GM21360 (cell line): Measurements from ENCODE around the gene PACS1.

Experiments used
- ATAC-seq: cut with Tn5 transposase; IDR thresholded peaks from one replicate; pipeline ENCODE4 v1.9.1; 2021; ENCODE audit warnings: mild to moderate bottlenecking, moderate library complexity; ENCODE audit not compliant: unreplicated experiment

PACS1 gene

GRCh38 chr11:66218846-66219620 is 149.0 kb downstream of the PACS1 start:
- ATAC-seq = no peak

- ATAC-seq = no peak
Observed at GRCh38 chr11:66219846-66220565, 149.9 kb downstream of the PACS1 start.

DNA sequence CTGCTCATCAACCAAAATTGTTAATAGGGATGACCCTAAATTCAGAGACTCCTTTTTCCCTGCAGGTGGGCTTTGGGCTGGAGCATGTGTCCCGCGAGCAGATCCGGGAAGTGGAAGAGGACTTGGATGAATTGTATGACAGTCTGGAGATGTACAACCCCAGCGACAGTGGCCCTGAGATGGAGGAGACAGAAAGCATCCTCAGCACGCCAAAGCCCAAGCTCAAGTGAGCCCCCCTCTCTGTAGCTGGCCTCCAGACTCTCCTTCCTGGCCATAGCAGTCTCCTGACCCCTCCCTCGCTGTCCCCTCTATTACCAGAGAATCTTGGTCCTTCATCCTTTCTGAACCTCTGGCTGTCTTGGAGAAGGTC is 150.5 kb downstream of the PACS1 start:
- ATAC-seq = no peak

GRCh38 chr11:66221012-66221411 is 150.9 kb downstream of the PACS1 start:
- no peak for ATAC-seq

GRCh38 chr11:66221726-66222236 is 151.7 kb downstream of the PACS1 start:
- no peak for ATAC-seq

DNA sequence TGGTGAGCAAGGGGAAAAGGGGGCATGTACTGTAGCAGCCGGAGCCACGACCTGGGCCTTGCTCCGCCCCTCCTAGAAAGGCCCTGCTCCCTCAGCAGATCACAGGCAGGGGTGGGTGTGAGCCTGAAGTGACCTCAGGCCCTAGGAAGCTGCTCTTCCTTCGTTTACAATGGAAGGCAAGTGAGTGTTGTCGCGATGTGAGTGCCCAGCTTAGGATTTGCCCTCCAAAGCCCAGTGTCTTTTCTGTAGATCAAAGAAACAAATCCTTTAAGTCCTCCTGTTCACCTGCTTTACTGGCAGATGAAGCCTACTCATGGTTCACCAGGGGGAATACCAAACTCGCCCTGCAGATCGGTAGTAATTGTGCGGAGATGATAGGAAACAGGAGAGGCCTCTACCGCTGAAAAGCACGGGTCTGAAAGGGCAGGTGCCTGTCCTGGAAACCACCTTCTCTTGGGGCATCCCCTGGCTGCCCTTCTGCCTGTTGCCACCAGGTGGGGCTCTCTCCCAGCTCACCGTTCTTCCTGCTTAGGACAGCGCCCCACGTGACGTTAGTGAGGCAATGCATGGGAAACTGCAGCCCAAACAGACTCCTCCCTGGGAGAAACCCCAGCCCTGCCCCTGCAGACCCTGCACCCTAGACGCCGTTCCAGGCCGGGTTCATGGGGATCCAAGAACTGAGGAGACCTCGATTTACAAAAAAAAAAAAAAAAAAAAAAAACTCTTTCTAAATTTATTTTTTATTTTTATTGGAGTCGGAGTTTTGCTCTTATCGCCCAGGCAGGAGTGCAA is 152.5 kb downstream of the PACS1 start:
- peak; percentile 73 for ATAC-seq

- ATAC-seq = no peak
Observed at GRCh38 chr11:66224226-66224855, 154.3 kb downstream of the PACS1 start.

DNA sequence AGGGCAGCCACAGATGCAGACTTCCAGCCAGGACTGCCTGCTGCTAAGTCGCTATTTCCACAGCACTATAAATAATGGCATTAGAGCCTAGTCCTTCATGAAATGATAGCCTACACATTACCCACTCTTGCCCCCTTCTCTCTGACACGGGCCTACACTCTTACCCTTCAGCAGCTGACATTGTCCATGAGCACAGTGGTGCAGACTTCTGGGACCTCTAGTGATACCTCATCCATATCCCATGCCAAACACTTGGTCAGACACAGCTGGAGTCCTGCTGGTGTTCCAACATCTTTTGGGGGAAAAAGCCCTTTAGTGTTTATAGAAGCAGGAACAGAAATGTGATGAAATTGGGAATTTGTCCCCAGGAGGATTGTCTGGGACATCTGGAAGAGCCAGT is 155.0 kb downstream of the PACS1 start:
- ATAC-seq = no peak

GRCh38 chr11:66226101-66226500 is 156.0 kb downstream of the PACS1 start:
- no peak for ATAC-seq

GRCh38 chr11:66227700-66228099 is 157.6 kb downstream of the PACS1 start:
- no peak for ATAC-seq

GRCh38 chr11:66228521-66228920 is 158.4 kb downstream of the PACS1 start:
- ATAC-seq = no peak

- ATAC-seq = no peak
Observed at GRCh38 chr11:66230156-66230555, 160.1 kb downstream of the PACS1 start.

DNA sequence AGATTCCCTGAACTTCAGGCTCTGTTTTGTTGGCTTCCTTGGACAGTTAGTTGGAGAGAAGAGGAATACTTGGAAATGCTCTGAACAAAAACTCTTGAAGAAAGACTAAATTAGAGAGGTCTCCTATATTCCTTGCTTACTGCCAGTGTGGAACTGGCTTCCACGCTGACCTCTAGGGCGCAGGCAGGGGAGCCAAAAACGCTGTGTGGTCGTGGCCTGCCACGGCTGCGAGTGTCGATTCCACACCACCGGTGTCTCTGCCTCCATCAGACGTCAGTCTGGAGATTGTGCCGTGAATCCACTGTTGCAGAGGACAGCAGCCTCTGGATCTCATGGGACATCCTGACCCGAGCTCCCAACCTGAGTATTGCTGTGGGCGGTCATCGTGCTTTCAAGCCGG is 160.9 kb downstream of the PACS1 start:
- no peak for ATAC-seq

GRCh38 chr11:66231561-66231960 is 161.5 kb downstream of the PACS1 start:
- no peak for ATAC-seq

DNA sequence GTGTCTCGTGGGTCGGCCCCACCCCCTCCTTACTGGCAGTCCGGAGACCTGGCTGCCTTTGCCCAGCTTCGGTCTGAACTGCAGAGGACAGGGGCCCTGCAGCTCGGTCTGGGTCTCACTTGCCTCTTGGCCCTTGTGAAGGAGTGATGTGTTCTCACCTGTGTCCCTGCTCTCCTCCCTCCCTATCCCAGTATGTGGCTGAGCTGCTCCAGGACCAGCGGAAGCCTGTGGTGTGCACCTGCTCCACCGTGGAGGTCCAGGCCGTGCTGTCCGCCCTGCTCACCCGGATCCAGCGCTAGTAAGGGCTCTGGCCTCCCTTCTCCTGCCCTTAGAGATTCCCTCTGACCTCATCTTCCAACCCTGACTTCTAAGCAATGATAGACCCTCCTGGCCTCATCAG is 162.7 kb downstream of the PACS1 start:
- ATAC-seq = no peak

DNA sequence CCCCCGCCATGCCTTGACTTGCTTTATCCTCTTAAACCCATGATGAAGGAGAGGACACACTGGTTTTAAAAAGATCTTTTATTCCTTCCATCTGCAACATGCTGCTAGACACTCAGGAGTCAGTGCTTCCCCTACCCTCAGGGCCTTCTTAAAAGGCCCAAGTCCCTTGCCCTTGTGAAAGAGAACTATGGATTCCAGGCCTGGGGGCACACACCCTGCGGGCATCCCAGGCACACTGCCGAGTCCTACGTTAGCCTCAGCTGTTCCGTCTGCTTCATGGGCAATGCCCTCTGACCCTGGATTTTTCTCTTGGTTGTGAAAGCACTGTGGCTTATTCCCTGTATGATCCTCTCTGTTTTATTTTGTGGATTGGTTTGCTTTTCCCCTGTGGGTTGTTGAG is 163.2 kb downstream of the PACS1 start:
- no peak for ATAC-seq

DNA sequence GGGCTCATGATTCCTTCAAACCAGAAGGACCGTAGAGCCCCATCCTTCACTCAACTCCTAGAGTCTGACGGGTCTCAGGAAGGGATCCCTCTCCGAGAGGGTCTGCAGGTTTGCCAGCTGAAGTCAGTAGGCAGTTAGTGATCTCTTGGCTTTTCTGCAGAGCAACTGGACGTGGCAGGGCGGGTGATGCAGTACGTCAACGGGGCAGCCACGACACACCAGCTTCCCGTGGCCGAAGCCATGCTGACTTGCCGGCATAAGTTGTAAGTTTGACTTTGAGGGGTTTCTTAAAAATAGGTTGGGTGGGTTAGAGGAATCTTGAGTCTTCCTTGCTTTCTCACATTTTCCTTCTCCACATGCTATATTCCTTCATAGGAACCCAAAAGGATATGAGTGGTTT is 165.1 kb downstream of the PACS1 start:
- ATAC-seq = no peak

DNA sequence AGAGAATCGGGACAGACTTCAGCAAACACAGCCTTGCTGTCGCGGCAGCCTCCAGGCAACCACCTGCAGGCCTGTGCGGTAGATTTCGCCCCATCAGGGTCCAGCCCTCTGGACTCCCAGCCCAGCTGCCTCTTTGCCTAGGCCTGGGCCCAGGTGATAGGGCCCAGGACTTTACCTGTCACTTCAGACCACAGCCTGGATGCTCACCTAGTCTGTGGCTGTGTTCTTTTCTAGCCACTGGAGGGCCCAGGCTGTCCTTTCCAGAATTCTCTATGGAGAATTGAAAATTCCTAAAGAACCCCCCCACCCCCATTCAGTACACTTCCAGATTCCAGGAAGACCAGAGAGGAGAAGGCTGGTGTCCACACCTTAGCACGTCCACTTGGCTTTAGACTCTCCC is 167.8 kb downstream of the PACS1 start:
- no peak for ATAC-seq

DNA sequence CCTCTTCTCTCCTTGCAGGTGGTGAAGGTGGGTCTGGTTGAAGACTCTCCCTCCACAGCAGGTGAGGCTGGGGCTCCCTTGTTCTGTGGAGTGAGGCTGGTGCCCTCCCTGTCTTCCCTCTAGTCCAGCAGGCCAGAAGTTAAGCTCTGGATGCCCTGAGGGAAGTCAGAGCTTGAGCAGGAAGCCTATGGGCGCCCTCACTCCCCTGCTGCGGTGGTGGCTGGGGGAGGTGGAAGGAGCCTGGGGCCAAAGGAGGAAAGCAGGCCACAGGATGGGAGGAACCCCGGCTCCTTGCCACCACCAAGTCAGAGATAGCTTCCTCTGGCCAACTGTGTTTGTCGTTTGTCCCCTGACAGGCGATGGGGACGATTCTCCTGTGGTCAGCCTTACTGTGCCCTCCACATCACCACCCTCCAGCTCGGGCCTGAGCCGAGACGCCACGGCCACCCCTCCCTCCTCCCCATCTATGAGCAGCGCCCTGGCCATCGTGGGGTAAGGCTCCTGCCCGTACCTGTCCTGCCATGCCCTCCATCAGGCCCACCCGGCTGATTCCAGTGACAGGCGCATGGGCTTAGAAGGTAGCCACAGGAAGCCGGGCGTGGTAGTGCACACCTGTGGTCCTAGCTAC is 168.8 kb downstream of the PACS1 start:
- ATAC-seq = no peak

GRCh38 chr11:66239511-66239910 is 169.4 kb downstream of the PACS1 start:
- ATAC-seq = no peak
